SK-N-MC (cell line): Measurements from ENCODE around the gene CEP164.

Experiments
- EZH2 ChIP-seq: fragments of 200-600 bp; sonication (generic); IDR thresholded peaks from one replicate; pipeline ENCODE4 v1.6.1; 2017; ENCODE audit warnings: antibody characterized with exemption
- FOXP2 ChIP-seq: optimal IDR thresholded peaks from 2 replicates; pipeline ENCODE3; 2011; ENCODE audit warnings: mild to moderate bottlenecking, moderate library complexity; ENCODE audit not compliant: insufficient read depth; ENCODE audit errors: extremely low read length, control extremely low read depth
- POLR2AphosphoS5 ChIP-seq: IDR thresholded peaks from 2 replicates; pipeline ENCODE4 v1.6.1; 2012; ENCODE audit warnings: mild to moderate bottlenecking, low read depth, low read length, borderline replicate concordance

DNA sequence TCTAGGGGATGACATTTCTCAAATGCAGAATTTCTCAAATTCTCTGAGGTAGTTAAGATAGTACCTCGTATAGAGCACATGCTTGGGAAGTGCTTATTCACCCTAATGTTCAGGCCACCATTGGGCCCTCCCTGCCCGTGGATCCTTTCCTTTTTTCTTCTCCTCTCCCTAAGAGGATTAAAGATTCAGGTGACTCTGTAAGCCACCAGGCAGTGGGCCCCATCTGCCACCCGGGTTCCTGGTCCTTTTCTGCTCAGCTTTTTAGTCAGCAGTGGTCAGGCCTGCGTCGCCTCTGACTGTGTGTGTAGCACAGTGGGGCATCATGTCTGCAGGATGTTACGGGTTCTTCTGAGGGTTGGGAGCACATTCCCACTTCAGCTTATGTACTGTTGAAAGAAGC, 7.2 kb downstream of the CEP164 start:
- TF ChIP-seq EZH2: no peak
- TF ChIP-seq POLR2AphosphoS5: no peak
- no peak for TF ChIP-seq FOXP2
